Heart left ventricle (tissue), 16 donors: ENCODE measurements around the gene SEMA3E. TPM values are rescaled to one million over a fixed set of nuclear protein-coding genes. Genes with fewer than 3 reads are reported as not detected.

Experiments
- ATAC-seq, 4 donors: fragments of 200-7000 bp; cut with Tn5 transposase; one replicate each; pipeline ENCODE4 v1.9.1; 2020 to 2022; ENCODE audit warnings: moderate library complexity in 4 of 4, mild to moderate bottlenecking in 3 of 4, moderate number of reproducible peaks in 1 of 4
- DNase-seq, 5 donors: peaks; one replicate each; pipeline ENCODE4 v3.0.0-alpha.2; 2020
- H3K27ac ChIP-seq, 12 donors: fragments of 200-600 bp; sonication (generic) in 4 of 12; one replicate each; pipeline versions ENCODE4 v1.5.0 to v1.8.0; 2016 to 2022; ENCODE audit warnings: mild to moderate bottlenecking in 2 of 12
- H3K27me3 ChIP-seq, 9 donors: fragments of 200-600 bp; sonication (generic) in 2 of 9; one replicate each; pipeline versions ENCODE4 v1.5.1 to v1.8.0; 2016 to 2022; ENCODE audit warnings: mild to moderate bottlenecking in 3 of 9
- H3K36me3 ChIP-seq, 9 donors: fragments of 200-600 bp; sonication (generic) in 2 of 9; one replicate each; pipeline versions ENCODE4 v1.5.0 to v1.8.0; 2018 to 2022; ENCODE audit warnings: mild to moderate bottlenecking in 2 of 9
- H3K4me1 ChIP-seq, 12 donors: fragments of 200-600 bp; sonication (generic) in 4 of 12; one replicate each; pipeline versions ENCODE4 v1.5.0 to v1.8.0; 2016 to 2022; ENCODE audit warnings: mild to moderate bottlenecking in 3 of 12
- H3K4me3 ChIP-seq, 12 donors: fragments of 200-600 bp; sonication (generic) in 4 of 12; one replicate each; pipeline versions ENCODE4 v1.5.0 to v1.8.0; 2017 to 2022; ENCODE audit warnings: mild to moderate bottlenecking in 9 of 12, moderate library complexity in 4 of 12
- H3K9me3 ChIP-seq, 12 donors: fragments of 200-600 bp; sonication (generic) in 4 of 12; one replicate each; pipeline versions ENCODE4 v1.5.0 to v1.8.0; 2016 to 2022; ENCODE audit warnings: mild to moderate bottlenecking in 1 of 12
- CTCF ChIP-seq, 12 donors: fragments of 200-600 bp; sonication (generic) in 4 of 12; IDR thresholded peaks; one replicate each; pipeline versions ENCODE4 v1.5.0 to v1.8.0; 2018 to 2022; ENCODE audit warnings: antibody characterized with exemption in 12 of 12, mild to moderate bottlenecking in 5 of 12
- POLR2A ChIP-seq, 2 donors: fragments of 450-650 bp; IDR thresholded peaks; one replicate each; pipeline ENCODE4 v1.6.1; 2017; ENCODE audit warnings: antibody characterized with exemption in 2 of 2, mild to moderate bottlenecking in 2 of 2, moderate library complexity in 2 of 2
- whole genome bisulfite sequencing, 4 donors: extraction: QIAGEN DNeasy Blood & Tissue Kit in 2 of 4; methylation state at CpG; one replicate each; pipeline versions ENCODE4 v1.1.5 to v1.1.7; 2013 to 2018; 5-methylcytosine and 5-hydroxymethylcytosine counted together
- intact Hi-C, 10 donors: fragments of 100-400 bp; cut with DNase I; formaldehyde crosslinking; loops; one replicate each; pipeline versions ENCODE4 v1.11.1 to v1.14.2; 2022
- polyA plus RNA-seq, 2 donors: library from polyadenylated mRNA; stranded (reverse); fragments of 200-250 nt; gene quantifications; one replicate each; pipeline ENCODE4 v1.2.3, GENCODE V29; 2013
- total RNA-seq, 9 donors: library from RNA; depleted of rRNA in 2 of 9; stranded (reverse); fragments of >200 nt in 2 of 9; fragmentation: NEBNext Ultra II Directional in 3 of 9; extraction: Animal tissue kit (Norgen Biotek cat#: 25700) in 3 of 9; gene quantifications; one replicate each; pipeline versions ENCODE4 v1.1.0 to v1.2.4, GENCODE V29; 2016 to 2023
- donor health status: ischemic (EF 13 %, LVEDD 7.1; RV severe dilation, severe dysfunction).
- donor health status: healthy with polysubstance abuse.
- donor health status: DM: no; HTN: yes; CAD: no.
- donor health status: DM: no; HTN: no; CAD: no.
- donor health status: ischemic (EF 25% LVEDD 6.9; RV normal size, moderate dysfunction).
- donor health status: ischemic (EF 25% LVEDD 5.7; RV mildly dilated, moderate dysfunction).
- donor health status: healthy.
- donor health status: DM: yes; HTN: yes; CAD: no.
- donor health status: ischemic (EF 35%, LVEDD 5.7; RV mildly dilated, moderate dysfunction).
- donor health status: nonischemic (EF 11% LVEDD 7.7; RV severe dilation, severe dysfunction).
- donor health status: DM: yes; HTN: yes; CAD: no.
- donor health status: PGD.
- donor health status: ischemic (EF 29% LVEDD 5.4; RV normal size, mild dysfunction).
- donor health status: nonischemic (EF 23%, LVEDD 6.1; RV moderate dilation, normal function).

SEMA3E gene
- total and polyA plus RNA-seq, 11 donors, result 0.04 to 1.2 (median 0.17) TPM; not detected in 3

GRCh38 chr7:83593921-83594475 lies 54.9 kb downstream of the SEMA3E start:
- DNase-seq (no peak), ATAC-seq (no peak)
- intact Hi-C loops, result no loop called here
- Histone ChIP-seq H3K36me3 (no peaks in the 10 kb centered on the region), H3K27me3 (no peaks in the 10 kb centered on the region), H3K4me3 (no peak overlapping the region), H3K9me3 (no peaks in the 10 kb centered on the region), H3K27ac (no peak overlapping the region), H3K4me1 (no peaks in the 10 kb centered on the region)
- no peak for TF ChIP-seq POLR2A (IDR thresholded peaks at IDR 0.05)
- no peak for TF ChIP-seq CTCF (IDR thresholded peaks at IDR 0.05)
- 72 to 75% (median 72%) methylated on average over 4 of the region's 4 CpGs for WGBS, 4 donors

- intact Hi-C loops, result no loop called here
- Histone ChIP-seq H3K27me3 (no peaks in the 10 kb centered on the region), H3K9me3 (no peaks in the 10 kb centered on the region), H3K27ac (no peak overlapping the region), H3K4me3 (no peak overlapping the region), H3K36me3 (no peaks in the 10 kb centered on the region), H3K4me1 (no peaks in the 10 kb centered on the region)
- no peak for ATAC-seq
- 87 to 94% (median 90%) methylated on average over 4 of the region's 4 CpGs for WGBS, 4 donors
- TF ChIP-seq CTCF (IDR thresholded peaks at IDR 0.05), result no peak
- TF ChIP-seq POLR2A (IDR thresholded peaks at IDR 0.05), result no peak
- DNase-seq, result no peak
Measured at GRCh38 chr7:83588602-83589240, 60.2 kb downstream of the SEMA3E start.

- Histone ChIP-seq H3K4me1 (no peaks in the 10 kb centered on the region), H3K27ac (no peak overlapping the region), H3K9me3 (no peaks in the 10 kb centered on the region), H3K36me3 (no peaks in the 10 kb centered on the region), H3K27me3 (no peaks in the 10 kb centered on the region), H3K4me3 (no peak overlapping the region)
- intact Hi-C loops, result no loop called here
- DNase-seq (no peak), ATAC-seq (no peak)
- TF ChIP-seq POLR2A (IDR thresholded peaks at IDR 0.05) (no peak), CTCF (IDR thresholded peaks at IDR 0.05) (no peak)
- WGBS, 4 donors, result 61 to 75% (median 69%) methylated on average over 1 of the region's 1 CpG
Measured at GRCh38 chr7:83586281-83586680, 62.7 kb downstream of the SEMA3E start.

- intact Hi-C loops, result no loop called here
- no peak overlapping the region for H3K27ac ChIP-seq
- WGBS, 4 donors, result 77 to 83% (median 80%) methylated on average over 3 of the region's 3 CpGs
- no peaks in the 10 kb centered on the region for H3K27me3 ChIP-seq
- no peaks in the 10 kb centered on the region for H3K9me3 ChIP-seq
- H3K4me3 ChIP-seq, result no peak overlapping the region
- no peak for ATAC-seq
- TF ChIP-seq CTCF (IDR thresholded peaks at IDR 0.05) (no peak), POLR2A (IDR thresholded peaks at IDR 0.05) (no peak)
- DNase-seq, result no peak
- H3K36me3 ChIP-seq, result no peaks in the 10 kb centered on the region
- H3K4me1 ChIP-seq, result no peaks in the 10 kb centered on the region
Measured at GRCh38 chr7:83581667-83582435, 67.1 kb downstream of the SEMA3E start.
